GM10248 (cell line): ENCODE data around the gene ZC3H7B.

ENCODE experiments used
- CTCF ChIA-PET: fragments of 300-600 bp; sonication (Branson Sonifier 250); formaldehyde crosslinking; extraction: SDS; loops from one replicate; lab custom pipeline; 2021; ENCODE audit warnings: antibody characterized with exemption; lab: Yijun Ruan, JAX
- POLR2A ChIA-PET: fragments of 350-650 bp; sonication (Branson Sonifier 250); formaldehyde crosslinking; extraction: SDS; loops from one replicate; lab custom pipeline; 2020; ENCODE audit warnings: antibody characterized with exemption; lab: Yijun Ruan, JAX
- DNase-seq: peaks from one replicate; pipeline ENCODE4 v3.0.0; 2012; ENCODE audit errors: extremely low spot score
- TF ChIP-seq, protein P1 (sequence below): IDR thresholded peaks from 2 replicates; pipeline ENCODE4 v1.5.1; 2012; ENCODE audit warnings: mild to moderate bottlenecking, low read depth; ENCODE audit errors: extremely low read depth, missing control alignments, control extremely low read depth

The ZC3H7B gene

GRCh38 chr22:41367039-41367679 lies 65.8 kb downstream of the ZC3H7B start:
- DNase-seq: no peak
- CTCF ChIA-PET: interaction anchor here (1.3 to 1.5 kb wide), 2 partner anchors 10 to 160 kb away, joined by 3 read pairs; no protein-coding TSS in a partner anchor
- POLR2A ChIA-PET: interaction anchor here (2.2 kb wide), 1 partner anchor 14 kb away, joined by 8 read pairs; the partner anchor contains the start of gene TEF
- TF ChIP-seq, protein P1, sequence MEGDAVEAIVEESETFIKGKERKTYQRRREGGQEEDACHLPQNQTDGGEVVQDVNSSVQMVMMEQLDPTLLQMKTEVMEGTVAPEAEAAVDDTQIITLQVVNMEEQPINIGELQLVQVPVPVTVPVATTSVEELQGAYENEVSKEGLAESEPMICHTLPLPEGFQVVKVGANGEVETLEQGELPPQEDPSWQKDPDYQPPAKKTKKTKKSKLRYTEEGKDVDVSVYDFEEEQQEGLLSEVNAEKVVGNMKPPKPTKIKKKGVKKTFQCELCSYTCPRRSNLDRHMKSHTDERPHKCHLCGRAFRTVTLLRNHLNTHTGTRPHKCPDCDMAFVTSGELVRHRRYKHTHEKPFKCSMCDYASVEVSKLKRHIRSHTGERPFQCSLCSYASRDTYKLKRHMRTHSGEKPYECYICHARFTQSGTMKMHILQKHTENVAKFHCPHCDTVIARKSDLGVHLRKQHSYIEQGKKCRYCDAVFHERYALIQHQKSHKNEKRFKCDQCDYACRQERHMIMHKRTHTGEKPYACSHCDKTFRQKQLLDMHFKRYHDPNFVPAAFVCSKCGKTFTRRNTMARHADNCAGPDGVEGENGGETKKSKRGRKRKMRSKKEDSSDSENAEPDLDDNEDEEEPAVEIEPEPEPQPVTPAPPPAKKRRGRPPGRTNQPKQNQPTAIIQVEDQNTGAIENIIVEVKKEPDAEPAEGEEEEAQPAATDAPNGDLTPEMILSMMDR: no peak

DNA sequence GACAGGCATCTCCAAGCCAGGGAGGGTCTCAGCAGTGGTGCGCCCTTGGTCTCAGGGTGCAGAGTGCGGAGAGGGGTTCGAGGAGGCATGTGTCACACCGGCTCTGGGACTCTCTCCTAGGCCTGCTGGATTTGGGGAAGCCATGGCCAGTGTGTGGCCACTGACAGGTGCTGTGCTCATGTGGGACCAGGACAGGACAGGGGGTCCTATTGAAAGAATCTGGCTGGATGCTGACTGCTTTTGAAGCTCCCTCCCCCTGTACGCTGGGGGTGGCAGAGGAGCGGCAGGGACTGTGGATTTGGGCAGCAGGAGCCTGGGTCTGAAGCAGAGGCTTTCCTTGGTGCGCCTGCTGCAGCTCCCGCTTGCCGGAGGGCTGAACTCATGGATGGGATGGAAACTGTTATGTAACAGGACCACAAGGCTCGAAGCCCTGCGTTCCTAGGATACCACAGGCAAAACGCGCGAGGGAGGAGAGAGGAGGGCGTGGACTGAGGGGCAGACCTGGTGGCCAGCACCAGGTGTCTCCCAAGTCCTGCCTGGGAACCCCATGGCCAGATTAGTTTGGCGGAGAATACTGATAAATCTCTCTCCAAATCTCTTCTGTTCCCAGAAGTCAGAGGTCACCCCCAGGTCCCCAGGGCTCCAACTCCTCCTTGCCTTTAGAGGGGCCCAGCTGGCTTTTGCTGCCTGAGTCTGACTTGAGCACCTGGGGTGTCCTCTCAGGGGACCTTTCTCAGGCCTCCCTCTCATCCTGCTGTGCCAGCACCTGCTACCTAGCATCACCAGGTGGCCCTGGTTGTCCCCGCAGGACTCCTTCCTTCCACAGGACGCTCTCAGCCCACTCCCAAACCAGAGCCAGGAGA lies 66.6 kb downstream of the ZC3H7B start:
- CTCF ChIA-PET: interaction anchor here (1.3 to 1.5 kb wide), 2 partner anchors 11 to 159 kb away, joined by 3 read pairs; no protein-coding TSS in a partner anchor
- POLR2A ChIA-PET: interaction anchor here (2.2 kb wide), 1 partner anchor 14 kb away, joined by 8 read pairs; the partner anchor contains the start of gene TEF
- DNase-seq: no peak
- TF ChIP-seq, protein P1: no peak

DNA sequence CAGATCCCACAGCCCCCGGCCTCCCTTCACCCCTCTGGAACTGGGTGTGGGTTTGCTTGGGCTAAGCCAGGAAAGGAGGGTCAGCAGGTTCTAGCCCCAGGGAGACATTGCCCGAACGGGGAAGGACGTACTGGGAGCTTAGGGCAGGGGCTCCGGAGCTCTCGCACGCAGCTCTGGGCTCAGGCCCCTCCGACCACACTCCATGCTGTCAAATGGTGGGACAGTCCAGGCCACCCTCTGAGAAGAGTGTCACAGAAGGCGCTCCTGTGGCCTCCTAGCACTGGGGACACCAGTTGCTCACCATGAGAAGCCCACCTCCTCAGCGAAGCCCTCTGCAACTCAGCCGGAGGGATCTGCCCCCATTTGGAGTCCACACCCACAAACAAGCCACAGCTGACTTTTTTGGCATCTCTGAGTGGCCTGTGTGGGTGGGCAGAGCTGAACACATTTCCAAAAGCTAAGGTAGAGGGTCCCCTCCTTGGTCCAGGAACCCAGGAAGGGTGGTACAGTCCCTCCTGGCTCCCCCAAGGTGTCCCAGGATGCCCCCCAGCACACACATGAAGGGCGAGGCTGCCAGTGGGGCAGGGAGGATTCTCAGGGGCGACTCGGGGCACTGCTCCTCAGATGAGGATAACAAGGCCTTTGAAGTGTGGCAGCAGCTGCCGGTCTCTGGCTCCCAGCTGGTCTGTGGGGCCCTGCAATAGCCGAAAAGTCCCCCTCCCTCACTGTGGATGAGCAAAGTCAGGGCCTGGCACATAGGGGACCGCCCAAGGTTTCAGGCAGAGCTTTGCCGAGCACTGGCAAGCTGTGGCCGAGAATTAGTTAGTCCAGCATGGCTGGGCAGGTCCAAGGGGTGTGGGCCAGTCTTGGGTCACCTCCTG lies 67.5 kb downstream of the ZC3H7B start:
- no peak for DNase-seq
- POLR2A ChIA-PET: no interaction called here
- TF ChIP-seq, protein P1: no peak
- CTCF ChIA-PET: interaction anchor here (0.8 to 1.3 kb wide), 2 partner anchors 33 to 158 kb away, joined by 3 read pairs; no protein-coding TSS in a partner anchor

- ChIA-PET CTCF (interaction anchor here (0.8 kb wide), 1 partner anchor 32 kb away, joined by 3 read pairs; no protein-coding TSS in a partner anchor), POLR2A (no interaction called here)
- TF ChIP-seq, protein P1: no peak
- no peak for DNase-seq
Measured at GRCh38 chr22:41369424-41369745, 68.1 kb downstream of the ZC3H7B start.

GRCh38 chr22:41369837-41370236 lies 68.5 kb downstream of the ZC3H7B start:
- TF ChIP-seq, protein P1: no peak
- DNase-seq: no peak
- ChIA-PET POLR2A (no interaction called here), CTCF (no interaction called here)
